GM19025 (cell line): ENCODE results near the gene RING1.

Experiments used
- ATAC-seq: cut with Tn5 transposase; IDR thresholded peaks from one replicate; pipeline ENCODE4 v1.9.1; 2021; ENCODE audit warnings: mild to moderate bottlenecking, low read depth, moderate library complexity; ENCODE audit not compliant: unreplicated experiment

Gene RING1

DNA sequence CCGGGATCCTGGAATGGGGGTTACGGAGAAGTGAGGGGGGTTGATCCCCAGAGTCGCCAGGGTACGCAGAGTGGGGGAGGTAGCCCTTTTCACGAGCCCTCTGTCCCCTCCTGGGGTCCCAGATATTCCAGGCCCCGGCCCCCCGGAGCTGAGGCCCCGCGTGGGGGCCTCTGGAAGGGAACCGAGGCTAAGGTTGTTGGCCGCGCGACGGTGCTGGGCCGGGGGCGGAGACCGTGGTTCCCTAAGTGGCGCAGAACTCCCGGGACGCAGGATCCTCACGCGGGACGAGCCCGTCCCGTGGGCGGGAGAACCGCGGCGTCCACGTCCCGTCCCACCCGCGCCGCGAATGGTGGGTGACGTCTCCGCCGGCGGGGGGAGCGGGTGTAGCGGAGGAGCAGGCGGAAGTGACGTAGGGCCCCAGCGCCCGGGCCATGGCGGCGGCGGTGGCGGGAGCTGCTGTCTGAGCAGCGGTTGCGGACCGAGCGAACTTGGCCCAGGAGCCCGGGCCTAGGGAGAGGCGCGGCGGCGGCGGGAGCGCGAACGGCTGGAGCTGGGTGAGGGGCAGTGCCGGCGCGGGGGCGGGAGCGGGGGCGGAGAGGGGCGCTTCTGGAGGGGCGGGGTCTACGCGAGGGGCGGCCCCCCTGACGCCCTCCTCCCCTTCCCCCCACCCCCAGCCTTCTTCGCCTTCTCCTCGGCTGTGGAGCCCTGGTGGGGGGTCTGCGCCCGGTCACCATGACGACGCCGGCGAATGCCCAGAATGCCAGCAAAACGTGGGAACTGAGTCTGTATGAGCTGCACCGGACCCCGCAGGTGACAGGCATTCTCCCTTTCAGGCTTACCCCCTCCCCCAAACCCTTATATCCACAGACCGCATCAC lies at the start of gene RING1:
Gene RING1 (plus strand): TSS at position 410 of the 877 bp plus-strand sequence. CDS start 323 bp downstream, at position 733.
- peak; percentile 49 for ATAC-seq

DNA sequence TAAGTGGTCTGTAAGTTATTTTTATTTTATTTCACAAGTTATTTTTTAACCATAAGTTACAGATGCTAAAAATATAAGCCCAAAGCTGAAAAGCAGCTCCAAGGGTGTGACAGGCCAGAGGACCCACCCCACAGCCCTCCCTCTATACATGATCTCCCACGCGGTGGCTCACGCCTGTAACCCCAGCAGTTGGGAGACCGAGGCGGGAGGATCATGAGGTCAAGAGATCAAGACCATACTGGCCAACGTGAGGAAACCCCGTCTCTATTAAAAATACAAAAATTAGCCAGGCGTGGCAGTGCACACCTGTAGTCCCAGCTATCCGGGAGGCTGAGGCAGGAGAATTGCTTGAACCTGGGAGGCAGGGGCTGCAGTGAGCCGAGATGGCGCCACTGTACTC lies 48.2 kb upstream of the RING1 start:
- ATAC-seq, result no peak

DNA sequence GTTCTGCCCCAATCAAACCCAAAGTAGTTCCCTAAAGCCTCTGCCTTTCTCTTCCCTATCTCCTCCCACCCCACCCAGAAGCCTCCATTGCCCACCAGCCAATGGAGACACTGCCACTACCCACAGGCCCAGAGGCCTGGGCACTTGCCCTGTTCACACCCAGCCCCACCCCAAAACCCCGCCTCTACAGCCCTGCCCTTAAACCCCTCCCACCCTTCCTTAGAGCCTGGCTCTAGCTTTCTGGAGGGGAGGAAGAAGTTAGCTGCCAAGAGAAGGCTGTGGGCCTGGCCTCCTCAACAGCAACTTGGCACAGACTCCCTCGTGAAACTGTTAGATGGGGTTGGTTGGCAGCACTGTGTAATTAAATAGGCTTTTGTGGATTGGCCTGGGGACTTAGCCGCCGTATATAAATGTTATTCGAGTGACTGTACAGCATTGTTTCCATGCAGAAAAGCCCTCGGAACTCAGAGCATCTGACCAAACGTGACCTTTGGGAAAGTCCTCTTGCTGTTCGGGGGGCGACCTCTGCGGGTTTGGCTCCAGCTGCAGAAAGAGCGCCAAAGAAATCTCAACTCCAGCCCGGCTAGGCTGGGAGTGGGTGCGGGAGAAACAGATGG lies 47.5 kb upstream of the RING1 start:
- ATAC-seq, result no peak

DNA sequence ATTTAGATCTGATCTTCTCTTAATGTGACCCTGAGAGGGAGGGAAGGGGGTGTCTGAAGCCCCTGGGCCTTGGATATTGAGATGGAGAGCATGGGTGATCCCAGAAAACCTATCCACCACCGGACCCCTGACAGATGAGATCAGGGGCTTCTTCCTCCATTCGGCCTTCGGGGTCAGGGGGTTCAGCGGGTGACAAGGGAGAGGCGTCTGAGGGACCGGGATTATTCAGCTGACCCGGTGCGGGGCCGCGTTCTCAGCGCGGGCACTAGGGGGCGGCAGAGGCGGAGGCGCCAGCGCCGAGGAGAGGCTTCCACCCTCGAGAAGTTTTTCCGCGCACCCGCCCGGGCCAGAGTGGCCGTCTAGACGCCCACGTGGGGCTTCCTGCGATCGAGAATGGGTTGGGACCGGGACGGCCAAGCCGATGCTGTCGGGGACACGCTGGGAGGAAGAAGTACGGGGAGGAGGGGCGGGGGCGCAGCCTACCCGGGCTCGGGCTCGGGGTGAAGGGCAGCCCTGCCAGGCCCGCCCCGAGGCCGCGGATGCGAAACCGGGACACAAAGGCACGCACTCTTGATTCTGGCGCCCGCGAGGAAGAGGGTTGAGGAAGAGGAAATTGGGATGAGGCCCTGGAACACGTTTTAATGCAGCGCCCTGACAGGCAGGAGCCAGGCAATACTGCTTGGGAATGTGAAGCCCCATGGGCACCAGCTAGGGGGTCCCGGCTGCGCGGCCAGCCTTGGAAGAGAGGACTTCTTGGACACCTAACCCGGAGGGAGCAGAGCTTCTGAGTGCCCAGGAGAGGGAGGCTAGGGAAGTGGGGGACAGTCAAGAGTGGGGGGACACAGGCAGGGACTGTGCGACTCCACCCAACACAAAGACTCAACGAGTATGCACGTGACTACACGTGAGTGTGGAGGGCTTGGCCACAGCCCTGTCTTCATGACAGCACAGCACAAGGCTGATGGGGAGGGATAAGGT lies 46.7 kb upstream of the RING1 start:
- ATAC-seq, result peak; percentile 60

DNA sequence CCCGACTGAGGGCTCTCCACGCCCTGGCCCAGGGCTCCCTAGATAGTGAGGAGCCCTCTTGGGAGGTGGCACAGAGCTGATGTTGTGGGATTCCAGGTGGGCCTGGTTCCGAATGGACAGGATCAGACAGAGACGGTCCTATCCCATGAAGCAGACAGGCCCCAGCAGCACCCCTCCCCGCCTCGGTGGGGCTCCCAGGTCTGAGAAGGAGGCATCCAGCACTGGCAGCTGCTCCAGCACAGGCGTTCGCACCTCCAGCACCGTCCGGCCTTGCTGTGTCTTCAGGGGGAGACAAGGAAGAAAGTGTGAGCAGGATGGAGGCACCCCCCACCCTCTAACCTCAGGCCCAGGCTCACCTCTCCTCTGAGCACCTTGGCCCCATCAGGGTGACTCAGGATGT lies 44.8 kb upstream of the RING1 start:
- ATAC-seq, result no peak

GRCh38 chr6:33164176-33164575 lies 44.1 kb upstream of the RING1 start:
- ATAC-seq, result no peak

GRCh38 chr6:33164665-33165373 lies 43.5 kb upstream of the RING1 start:
- no peak for ATAC-seq

- no peak for ATAC-seq
These were observed 42.6 kb upstream of the RING1 start for GRCh38 chr6:33165581-33166258.

DNA sequence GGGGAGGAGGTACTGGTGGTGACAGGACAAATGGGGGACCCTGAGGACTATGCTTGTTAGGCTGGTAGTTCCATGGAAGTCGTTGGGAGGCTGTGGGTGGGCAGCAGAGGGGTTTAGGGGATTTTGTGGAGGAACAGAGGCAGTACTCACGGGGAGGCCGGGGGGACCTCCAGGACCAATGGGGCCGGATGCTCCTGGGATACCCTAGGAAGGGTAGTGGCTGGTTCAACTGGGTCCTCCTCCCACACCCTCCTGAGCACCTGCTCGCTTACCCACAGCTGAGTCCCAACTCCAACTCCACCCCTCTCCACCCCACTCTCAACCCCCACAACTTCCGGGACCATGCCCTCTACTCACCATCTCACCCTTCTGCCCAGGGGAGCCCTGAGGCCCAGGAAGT lies 41.9 kb upstream of the RING1 start:
- no peak for ATAC-seq

GRCh38 chr6:33166811-33167210 lies 41.5 kb upstream of the RING1 start:
- no peak for ATAC-seq

DNA sequence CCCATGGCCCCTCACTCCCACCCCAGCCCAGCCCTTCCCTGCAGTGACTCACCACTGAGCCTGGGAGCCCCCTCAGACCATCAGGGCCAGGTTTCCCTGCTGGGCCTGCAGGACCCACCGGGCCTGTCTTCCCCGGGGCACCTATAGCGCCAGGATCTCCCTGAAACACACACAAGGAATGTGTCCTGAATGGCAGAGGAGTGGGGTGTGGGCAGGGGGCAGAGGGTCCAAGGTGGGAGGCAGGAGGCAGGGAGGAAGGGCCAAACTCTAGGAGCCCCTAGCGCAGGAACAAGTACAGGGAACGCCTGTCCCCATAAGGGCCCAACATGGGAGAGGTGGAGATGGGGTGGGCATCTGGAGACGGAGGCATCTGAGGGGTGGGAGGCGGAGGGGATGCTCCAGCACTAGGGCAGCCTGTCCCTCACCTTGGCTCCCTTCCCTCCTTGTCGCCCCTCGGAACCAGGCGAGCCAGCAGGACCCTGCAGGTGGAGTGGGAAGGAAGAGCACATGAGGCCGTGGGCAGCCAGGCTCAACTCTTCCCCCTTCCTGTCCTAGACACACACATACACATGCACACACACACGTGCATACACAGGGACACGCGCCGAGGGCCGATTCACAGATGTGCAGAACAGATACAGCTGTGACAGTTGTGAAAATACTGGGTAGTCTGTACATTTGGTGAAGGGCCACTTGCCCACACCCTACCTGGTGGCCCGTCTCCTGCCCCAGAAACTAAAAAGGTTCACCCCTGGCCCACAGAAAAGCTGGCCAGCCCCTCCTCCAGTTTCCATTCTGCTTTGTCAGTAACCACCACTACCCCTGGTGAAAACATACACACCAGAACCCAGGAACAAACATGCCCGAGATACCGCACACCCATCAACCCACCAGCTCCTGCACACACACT lies 40.7 kb upstream of the RING1 start:
- no peak for ATAC-seq

GRCh38 chr6:33168284-33168601 lies 40.1 kb upstream of the RING1 start:
- no peak for ATAC-seq

DNA sequence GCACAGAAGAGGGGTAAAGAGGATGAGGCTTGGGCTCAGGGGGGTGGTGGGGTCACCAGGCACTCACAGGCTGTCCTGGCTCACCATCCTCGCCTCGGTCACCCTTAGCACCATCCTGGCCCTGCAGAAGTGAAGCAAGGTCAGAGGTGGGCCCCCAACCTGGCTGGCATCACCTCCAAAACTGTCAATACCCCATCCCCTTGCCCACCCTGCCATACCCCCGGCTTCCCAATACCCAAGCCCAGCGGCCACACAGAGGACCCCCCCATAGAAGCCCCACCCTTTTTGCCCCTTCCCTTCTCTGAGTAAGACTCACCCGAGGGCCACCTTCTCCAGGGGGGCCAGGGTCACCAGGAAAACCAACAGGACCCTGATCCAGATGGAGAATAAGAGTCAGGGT lies 39.7 kb upstream of the RING1 start:
- no peak for ATAC-seq

GRCh38 chr6:33169291-33170175 lies 38.8 kb upstream of the RING1 start:
- ATAC-seq, result no peak

GRCh38 chr6:33170176-33171015 lies 37.9 kb upstream of the RING1 start:
- ATAC-seq, result peak; percentile 43

GRCh38 chr6:33171016-33171879 lies 37.1 kb upstream of the RING1 start:
- no peak for ATAC-seq
